ENCODE results near the gene REPS2.

REPS2 gene

DNA sequence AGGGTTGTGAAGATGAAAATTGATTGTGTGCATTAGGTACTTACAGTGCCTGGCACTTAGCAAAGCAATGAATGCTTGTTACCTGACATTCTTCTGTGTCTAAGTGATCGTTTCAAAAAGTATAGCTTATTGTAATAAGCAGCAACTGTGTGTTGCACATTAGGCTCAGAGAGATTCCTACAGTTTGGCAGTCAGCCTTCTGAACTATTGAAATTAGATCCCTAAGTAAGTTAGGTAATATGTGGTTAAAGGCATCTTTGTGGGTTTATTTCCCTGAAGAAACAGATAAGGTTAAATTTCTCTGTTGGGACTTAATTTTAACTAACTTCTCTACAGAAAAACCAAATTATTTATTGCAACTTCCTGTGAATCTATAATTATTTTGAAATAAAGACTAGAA lies 93.4 kb downstream of the REPS2 start:
- no peak for DNase-seq

DNA sequence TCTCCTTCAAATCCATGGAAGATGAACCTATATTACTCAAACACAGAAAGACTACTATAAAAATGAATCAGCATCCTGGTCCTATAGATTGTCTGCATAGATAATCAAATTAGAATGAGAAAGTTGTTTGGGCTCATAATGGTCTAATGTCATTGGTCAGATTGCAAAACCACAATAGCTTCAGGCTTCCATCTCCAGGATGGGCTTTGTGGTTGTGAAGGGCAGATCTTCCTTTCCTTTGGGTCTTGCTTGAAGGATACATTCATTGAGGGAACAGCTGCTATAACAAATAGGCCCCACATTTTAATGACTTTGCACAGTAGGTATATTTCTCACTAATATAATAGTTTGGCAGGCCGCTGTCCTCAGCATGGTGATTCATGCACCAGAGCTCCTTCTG lies 94.3 kb downstream of the REPS2 start:
- no peak for DNase-seq

DNA sequence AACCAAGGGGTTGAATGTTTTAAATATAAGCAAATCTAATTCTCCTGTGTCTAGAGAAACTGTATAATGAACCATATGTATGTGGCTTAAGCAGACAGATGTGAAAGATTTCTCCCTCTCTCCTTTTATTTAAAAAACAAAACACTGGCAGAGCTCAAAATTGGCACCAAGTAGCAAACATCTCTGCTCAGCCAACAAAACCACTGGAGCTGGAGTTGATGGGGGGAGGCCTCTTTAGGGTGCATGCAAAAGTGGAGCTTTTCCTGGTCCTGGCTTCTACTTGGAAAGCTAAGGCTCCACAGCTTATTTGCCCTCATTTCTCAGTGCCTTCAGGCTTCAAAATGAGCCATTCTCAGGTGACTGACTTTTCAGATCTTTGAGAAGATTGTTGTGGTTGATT lies 95.6 kb downstream of the REPS2 start:
- no peak for DNase-seq

DNA sequence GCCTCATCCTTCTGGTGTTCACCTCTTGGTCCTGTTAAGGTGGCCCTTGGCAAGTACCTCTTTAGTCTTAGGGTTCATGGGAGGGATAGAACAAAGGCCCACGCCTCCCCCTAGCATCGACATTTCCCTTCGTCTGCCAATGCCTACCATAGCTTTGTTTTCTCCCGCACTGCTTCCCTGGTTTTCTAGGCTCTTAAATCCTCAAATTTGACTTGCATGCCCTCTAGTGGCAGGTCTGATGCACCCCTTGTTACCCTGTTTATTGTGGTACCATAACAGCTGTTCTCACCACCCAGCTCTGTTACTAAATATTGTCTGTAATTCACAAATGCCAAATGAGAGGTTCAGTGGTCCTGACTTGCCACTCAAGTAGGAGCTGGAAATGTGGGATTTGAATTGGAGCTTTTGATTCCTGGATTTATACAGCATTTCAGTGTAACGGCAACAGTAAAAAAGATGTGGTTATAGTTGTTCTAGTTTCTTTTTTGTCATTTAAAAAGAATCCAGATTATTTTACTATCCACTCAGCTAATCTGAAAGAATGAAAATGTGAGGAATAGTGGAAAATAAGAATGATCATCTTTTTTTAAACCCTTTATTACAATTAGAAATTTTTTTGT lies 100.1 kb downstream of the REPS2 start:
- DNase-seq, result peak; percentile 26

DNA sequence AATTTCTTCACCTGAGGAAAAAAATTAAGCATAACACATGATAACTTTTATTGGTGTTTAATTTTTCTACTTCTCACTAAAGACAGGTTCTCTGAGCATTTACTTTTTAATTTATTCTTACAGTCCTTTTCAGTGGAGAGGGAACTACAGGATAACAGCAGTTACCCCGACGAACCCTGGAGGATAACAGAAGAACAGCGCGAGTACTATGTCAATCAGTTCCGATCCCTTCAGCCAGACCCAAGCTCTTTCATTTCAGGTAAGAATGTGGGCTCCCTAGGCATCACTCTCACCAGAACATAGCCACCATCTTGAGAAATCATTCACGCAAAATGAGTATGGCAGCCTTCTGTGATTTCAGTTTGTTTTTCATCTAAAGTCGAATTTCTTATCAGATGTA lies 100.8 kb downstream of the REPS2 start:
- no peak for DNase-seq

DNA sequence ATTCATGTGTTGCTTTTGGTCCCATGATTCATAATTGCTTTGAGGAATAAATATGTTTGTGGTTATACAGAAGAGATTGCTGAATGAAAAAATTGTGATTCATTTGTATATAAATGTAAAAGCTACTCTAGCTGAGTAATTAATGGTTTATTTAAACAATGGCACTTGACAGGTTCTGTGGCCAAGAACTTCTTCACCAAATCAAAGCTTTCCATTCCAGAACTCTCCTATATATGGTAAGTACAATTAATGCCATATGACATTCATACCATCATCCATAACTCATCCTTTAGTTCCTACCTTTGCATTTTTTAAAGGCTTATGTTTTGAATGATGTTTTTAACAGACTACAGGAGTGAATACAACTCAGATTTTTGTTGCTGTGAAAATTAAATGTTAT lies 105.8 kb downstream of the REPS2 start:
- DNase-seq, result no peak

DNA sequence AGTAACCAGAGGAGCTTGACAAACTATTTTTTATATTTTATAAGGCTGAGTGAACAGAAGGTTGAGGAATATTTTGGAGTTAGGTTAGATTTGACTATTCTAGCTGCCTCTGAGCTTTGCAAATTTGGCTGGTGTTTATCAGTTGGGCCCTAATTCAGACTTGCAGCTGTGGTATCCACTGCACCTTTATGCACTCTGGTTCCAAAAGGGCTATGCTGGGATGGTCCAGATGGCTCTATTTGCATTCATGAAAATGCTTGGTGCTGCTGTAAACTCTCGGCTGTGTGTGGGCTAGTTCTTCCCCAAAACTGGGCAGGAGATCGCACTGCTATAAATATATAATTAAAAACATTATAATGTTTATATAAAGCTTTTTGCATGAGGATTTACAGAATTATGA lies 106.3 kb downstream of the REPS2 start:
- no peak for DNase-seq

DNA sequence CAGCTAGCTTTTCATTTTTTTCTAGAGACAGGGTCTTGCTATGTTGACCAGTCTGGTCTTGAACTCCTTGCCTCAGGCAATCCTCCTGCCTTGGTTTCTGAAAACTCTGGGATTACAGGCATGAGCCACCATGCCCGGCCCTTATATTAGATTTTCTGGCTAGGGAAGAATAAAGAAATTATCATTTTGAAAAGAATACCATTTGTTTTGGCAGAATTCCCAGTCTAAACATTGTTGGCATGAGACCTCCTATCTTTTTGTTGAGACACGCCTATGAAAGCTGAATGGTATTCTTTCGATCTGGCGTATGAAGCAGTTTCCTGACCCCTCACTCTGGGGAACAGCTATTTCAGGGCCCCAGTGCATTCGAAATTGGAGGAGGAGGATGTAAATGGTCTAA lies 107.0 kb downstream of the REPS2 start:
- DNase-seq, result no peak

DNA sequence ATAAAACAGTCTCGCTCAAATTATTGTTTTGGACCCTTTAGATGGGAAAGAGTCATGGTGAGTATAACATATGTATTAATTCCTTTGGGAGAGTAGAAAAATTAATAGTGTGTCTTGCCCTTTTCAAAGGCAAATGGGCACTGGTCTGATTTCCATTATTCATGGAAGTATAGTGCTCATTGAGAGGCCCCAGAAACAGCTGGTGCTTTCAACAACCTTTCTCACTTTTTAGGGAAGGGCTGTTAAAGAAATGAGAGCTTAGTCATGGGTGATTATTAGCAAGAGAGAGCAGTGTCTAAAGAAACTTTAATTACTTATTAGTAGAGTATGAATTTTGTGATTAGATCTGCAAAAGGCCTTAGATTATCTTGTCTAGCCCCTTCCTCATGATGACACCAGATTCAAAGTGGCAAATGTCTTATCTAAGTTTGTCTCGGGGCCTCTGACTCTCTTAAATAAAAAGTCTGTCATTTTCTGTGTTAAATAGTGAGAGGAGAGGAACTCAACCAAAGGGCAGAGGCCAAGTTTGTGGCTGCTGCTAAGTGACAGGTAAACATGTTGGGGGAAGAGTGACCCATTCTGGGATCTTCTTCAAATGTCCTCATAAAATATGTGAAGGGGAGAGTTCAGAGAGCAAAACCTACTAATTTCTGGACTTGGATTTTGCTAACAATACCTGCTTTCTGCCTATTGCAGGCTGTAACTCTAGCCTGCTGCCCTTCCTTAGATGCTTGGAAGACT lies 110.6 kb downstream of the REPS2 start:
- DNase-seq, result no peak

DNA sequence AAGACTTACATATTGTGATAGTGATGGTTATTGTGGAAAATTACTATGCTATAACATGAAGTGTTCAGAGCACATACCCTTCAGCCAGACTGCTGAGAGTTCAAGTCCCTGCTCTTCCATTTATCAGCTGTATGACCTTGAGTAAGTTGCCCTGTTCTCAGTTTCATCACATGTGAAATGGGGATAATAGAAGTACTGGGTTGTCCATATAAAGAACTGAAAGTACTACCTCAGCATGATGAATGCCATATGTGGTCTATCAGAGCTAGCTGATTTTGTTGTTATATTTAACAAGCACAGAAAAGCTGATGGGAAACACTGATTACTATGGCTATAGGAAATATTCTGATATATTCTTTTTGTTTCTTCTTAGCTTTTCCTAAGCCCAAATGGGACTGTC lies 115.6 kb downstream of the REPS2 start:
- DNase-seq, result no peak

DNA sequence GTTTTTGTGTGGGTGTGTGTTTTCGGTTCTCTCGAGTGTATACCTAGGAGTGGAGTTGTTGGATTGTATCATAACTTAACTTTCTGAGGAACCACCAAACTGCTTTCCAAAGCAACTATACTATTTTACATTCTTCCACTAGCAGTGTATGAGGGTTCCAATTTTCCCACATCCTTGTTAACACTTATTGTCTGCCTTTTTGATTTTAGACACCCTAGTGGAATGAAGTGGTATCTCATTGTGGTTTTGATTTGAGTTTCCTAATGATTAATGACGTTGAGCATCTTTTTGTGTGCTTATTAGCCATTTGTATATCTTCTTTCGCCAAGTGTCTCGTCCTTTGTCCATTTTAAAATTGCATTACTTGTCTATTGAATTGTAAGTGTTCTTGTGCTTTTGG lies 118.6 kb downstream of the REPS2 start:
- DNase-seq, result no peak

DNA sequence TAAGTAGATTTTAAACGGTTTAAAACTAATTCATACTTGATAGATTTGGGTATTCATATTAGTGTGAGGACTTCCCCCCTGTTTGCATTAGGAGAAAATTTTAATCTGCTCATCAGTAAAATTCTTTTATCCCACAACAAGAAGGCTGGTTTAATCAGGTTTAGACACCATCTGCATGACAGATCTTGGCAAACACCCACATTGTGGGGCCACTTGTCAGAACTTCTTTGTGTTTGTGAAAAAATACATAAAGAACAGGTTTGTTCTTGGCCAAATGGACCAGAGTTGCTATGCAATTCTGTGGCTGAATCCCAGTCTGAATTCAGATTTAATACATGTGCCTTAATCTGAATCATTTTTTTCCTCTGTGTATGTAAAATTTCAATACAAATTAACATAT lies 121.1 kb downstream of the REPS2 start:
- DNase-seq, result no peak

DNA sequence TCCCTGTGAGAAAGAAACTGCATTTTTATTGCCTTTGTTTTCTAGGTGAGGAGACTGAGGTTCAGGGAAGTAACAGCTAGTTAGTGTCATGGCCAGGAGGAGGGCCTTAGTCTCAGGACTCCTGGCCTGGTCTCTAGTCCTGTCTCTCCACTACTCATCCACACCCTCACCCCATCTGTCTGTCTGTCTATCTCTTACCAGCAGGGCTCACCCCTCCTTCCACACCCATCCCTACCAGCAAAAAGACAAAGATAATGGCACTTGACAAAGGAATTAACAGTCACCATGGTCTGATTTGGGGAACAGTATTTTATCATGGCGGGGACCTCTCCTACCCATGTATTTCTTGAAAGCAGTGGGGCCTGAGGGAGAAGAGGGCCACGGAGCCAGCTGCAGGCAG lies 125.8 kb downstream of the REPS2 start:
- no peak for DNase-seq

DNA sequence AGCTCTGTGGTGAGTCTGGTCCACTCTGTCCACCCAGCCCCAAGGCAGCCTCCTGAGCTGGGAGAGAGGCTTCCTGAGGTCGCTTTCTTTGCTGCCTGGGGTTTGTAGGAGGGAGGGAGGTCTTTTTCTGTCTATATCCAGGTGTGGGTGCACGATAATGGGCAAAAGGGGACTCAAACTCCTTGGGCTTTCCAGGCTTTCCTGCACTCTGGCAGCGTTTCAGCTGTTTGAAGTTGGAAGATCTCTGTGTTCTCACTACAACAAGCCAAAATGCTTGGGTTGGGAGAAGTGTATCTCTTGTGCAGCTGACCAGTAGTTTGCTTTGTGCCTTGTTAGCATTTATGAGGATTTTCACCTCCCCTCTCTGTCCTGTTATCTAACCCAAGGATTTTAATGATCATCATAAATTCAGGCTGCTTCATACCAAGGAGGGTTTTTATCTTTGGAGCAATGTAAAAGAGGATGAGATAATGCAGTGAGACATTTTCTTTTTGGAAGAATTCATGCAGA lies 126.3 kb downstream of the REPS2 start:
- no peak for DNase-seq

DNA sequence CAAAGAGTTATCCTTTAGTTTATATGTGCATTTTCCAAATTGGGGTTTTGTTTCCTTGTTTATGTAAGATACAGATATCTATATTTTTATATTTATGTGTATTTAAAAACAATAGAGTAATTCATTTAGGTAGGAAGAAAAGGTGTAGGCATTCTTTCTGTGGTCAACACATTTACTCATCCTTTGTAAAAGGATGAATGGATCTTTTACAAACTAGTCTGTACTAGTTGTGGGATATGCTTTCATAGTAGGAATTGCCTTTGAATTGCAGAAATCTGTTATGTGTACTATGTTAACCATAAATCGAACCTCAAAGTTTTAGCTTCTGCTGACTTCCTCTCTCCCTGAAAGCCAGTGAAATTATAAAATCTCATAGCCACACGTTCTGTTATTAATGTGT lies 128.5 kb downstream of the REPS2 start:
- DNase-seq, result no peak

DNA sequence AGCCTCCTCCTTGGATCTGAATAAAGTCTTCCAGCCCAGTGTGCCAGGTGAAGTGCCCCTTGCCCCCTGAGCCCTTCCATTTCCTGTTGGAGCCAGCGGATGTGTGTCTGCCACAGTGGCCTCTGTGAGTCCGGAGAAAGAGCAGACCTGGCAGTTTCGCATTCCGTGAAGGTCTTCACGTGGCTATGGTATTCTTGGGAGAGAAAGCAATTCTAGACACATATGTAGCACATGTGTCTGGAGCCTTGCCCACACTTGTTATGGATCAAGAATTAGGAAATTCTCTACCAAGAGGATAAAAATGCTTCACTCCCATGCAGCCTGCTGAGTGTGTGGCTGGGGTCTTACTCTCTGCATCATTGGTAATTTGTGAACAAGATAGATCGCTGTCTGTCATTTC lies 130.9 kb downstream of the REPS2 start:
- DNase-seq, result no peak

DNA sequence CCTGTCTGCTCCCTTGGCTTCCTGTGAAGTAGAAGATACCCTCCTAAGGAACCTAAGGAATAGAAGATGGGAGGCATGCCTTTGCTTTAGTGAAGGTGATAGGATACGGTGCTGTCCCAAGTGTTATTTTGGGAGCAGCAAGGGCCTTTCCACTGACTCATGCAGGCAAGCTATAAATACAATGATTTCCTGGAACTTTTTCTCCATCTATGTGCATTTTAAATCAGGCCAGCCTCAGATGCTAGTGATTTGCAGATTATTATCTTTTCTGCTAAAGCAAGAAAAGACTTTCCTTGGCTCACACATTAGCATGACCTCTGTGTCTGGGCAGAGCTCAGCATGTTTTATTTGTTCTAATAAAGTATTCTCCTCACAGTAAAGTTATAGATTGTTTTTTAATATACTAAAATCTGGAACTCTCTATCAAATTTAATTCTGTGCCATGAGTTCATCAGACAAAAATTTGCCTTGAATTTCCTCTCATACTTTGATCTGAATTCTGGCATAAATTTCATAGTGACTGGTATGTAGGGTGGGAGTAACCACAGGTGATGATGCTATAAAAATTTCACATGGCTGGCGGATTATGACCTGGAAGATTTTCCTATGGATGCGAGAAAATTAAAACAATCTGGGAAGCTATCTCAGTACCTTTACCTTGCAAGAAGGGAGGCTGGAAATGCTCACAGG lies 131.7 kb downstream of the REPS2 start:
- no peak for DNase-seq

DNA sequence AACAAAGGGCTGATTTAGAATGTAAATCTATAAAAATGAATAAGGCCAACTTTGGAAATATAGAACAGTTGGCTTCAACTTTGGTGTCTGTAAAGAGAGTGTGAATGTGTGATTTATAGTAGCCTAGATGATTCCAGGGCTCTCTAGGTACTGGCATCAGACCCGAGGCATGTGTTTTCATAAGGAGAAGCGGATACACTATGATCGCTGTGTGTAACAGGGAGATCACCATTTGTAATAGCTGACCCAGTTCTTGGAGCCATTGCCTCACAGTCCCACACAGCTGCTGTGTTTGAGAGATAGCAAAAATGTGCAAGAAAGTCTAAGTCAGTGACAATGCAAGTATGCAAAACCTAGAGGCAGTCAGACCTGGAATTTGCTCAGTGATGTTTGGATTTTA lies 135.1 kb downstream of the REPS2 start:
- no peak for DNase-seq

DNA sequence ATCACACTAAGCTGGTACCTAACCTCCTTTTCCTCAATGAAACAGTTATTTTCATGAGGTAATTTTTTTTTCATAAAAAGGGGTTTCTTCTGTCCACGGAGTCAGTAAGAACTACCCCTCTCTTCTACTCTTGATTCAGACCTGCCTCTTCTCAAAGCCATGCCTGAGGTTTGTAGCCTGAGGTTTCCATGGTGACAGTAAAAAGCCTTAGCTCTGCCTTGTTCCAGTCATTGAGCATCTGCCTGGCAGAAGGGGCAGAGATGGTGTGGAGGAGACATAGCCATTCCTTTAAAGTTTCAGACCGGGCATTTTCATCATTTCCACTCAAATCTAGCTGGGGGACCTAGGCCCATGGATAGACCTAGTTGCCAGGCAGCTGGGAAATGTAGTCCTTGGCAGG lies 135.5 kb downstream of the REPS2 start:
- DNase-seq, result no peak

DNA sequence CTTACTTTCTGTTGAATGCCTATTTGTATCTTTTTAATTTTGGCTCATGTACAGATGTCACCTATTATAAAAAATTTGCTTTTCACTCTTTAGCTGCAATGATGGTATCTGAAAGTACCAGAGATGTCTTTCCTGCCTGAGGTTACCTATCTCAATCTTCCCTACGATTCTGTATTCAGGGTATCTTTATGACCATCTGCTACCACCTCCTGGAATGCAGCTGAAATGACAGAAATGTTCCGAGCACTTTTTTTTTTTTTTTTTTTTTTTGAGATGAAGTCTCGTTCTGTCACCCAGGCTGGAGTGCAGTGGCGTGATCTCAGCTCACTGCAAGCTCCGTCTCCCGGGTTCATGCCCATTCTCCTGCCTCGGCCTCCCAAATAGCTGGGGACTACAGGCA lies 136.4 kb downstream of the REPS2 start:
- DNase-seq, result no peak

DNA sequence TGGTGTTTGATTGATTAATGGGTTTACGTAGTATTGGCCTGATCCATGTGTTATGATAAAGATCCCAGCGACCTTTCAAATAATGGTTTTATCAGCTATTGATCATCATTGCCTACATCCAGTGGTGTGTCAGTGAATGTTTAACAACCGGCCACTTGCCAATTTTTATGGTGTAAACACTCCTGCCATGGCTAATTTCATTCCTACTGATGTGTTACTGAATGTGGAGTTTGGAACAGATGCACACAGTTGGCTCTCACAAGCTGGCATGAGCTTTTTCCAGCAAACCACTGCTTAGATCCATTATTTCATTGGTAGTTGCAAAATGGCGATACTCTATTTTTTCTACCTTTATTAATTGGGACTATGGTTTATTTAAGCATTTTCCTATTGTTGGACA lies 139.9 kb downstream of the REPS2 start:
- DNase-seq, result peak; percentile 12

DNA sequence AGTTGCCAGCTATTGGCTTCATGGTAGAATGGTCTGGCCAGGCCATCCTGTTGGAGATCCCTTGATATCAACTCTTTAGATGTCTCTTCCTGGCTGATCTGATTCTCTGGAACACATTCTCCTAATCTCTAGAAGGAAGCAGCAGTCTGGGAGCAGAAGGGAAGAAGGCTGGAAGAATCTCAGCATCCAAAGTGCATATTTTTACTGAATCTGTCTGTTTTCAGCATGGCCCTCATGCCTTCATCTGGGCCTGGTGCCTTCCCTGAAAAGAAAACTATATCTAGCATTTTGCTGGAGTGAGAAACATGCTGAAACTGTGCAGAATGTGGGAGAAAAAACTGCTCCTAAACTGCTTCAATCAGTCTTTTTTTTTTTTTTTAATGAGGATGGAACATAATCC lies 148.7 kb downstream of the REPS2 start:
- DNase-seq, result no peak

DNA sequence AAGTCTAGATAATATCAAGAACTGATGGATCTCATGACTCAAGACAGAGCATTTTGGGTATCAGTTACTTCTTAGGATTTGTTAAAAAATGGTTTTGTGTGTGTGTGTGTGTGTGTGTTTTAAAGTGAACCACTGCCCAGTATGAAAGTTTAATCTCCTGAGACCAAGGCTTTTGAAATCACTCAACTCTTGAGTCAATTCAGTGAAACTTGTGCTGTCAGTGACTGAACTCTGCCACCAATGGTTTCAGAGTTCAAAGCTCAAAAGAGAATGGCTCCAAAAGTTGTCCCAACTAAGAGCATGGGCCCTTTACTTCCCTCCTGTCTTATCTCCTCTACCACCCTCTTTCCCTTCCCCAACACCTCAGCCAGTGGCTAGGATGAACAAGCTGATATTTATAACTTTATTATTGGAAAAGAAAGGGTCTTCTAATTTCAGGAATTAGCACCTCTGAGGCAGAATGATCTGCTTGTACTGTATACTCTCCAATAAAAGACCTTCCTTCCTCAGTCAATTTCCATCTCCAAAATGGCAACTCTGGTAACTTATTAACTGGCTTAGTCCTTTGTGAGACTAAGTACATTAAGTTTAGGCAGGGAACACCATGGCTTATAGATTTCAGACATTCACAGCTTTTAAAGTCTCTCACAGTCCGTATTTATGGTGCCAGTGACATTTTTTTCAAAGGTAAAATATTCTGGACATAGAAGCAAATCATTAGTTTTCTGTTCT lies 152.2 kb downstream of the REPS2 start:
- no peak for DNase-seq

DNA sequence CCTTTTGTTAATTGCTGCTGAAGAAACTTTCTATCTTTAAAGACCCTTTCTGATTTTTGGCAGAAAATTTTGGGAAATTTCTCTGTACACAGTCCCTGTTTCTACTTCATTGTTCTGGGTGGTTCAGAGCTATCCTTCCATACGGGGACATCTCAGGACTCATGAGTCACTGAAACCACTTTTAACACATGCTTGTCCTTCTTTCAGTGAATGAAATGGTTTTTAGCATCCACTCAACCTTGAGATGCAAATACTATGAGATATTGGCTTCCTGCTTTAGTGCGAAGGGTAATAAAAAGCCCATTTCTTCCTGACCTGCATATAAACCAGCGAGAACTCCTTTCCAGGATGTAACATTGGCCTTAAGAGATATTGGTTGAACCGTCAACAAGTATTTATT lies 158.0 kb downstream of the REPS2 start:
- no peak for DNase-seq
